Adrenal gland (tissue), 5 donors: Measurements from ENCODE around the gene AP2M1.

ENCODE experiments used
- CTCF ChIP-seq, 6 experiments: fragments of 450-650 bp in 4 of 6; fragments of 200-600 bp in 2 of 6; sonication (generic) in 1 of 6; IDR thresholded peaks; 1 replicate in 5 of 6; 2 replicates in 1 of 6; pipeline versions ENCODE4 v1.5.1 to v1.8.0; 2016 to 2021; ENCODE audit warnings: antibody characterized with exemption in 6 of 6, mild to moderate bottlenecking in 2 of 6, moderate library complexity in 1 of 6
- POLR2A ChIP-seq, 2 donors: fragments of 450-650 bp; IDR thresholded peaks; one replicate each; pipeline ENCODE4 v1.6.1; 2017; ENCODE audit warnings: antibody characterized with exemption in 2 of 2, mild to moderate bottlenecking in 2 of 2, moderate library complexity in 1 of 2
- donor health status: DM: no; HTN: no; CAD: no.

GRCh38 chr3:184228376-184229137 lies 53.9 kb downstream of the AP2M1 start:
- TF ChIP-seq CTCF (IDR thresholded peaks at IDR 0.05) = no peak
- TF ChIP-seq POLR2A (IDR thresholded peaks at IDR 0.05) = no peak
